Measurements from ENCODE around the gene LIM2.

- no peak for TF ChIP-seq CTCF (IDR thresholded peaks at IDR 0.05)
- TF ChIP-seq POLR2A (IDR thresholded peaks at IDR 0.05): no peak
These were observed 15.6 kb downstream of the LIM2 start for GRCh38 chr19:51372021-51372648.

All from uterus (tissue), 2 donors.